ENCODE results near the gene MARCHF7.
"Not testable (repeated sequence)": the region's sequence is repeated elsewhere in the genome, so short reads cannot be mapped to it uniquely, and the experiment has no call there.

Gene MARCHF7

DNA sequence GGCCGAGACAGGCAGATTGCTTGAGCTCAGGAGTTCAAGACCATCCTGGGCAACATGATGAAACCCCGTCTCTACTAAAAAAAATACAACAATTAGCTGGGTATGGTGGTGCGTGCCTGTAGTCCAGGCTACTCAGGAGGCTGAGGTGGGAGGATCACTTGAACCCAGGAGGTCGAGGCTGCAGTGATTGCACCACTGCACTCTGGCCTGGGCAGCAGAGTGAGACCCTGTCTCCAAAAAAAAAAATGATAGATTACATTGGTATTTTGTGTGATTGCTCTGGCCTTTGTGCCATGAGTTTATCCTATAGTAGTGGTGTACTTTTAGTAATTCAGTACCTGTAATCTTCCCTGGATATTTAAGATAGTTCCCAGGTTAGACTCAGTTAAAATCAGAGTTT is 4.1 kb downstream of the MARCHF7 start:
- DNase-seq, result not testable (repeated sequence)

DNA sequence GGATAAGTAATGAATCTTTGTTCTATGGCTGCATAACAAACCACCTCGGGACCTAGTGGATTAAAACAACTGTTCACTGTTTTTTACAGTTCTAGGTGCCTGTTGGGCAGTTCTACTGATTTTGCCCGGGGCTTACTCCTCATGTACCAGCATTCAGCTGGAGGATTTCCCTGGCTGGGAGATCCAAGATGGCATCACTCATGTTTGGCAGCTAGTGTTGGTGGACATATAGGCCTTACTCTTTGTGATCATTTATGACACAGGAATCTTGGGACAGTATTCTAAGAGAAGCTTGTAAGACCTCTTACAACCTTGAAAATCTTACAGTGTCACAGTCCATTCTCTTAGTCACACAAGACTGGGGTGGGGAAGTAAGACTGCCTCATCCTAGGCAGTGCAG is 4.6 kb downstream of the MARCHF7 start:
- no peak for DNase-seq

DNA sequence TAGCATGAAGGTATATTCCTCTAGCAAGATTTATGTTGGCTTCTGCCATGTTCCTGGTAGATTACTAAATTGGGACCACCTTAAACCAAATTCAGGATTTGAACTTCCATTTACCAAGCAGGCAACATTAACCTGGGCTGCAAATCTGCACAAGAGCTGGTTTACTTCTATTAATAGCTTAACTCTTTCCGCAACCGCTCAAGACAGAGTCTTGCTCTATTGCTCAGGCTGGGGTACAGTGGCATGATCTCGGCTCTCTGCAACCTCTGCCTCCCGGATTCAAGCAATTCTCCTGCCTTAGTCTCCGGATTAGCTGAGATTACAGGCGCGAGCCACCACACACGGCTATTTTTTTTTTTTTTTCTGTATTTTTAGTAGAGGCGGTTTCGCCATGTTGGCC is 8.4 kb downstream of the MARCHF7 start:
- no peak for DNase-seq

DNA sequence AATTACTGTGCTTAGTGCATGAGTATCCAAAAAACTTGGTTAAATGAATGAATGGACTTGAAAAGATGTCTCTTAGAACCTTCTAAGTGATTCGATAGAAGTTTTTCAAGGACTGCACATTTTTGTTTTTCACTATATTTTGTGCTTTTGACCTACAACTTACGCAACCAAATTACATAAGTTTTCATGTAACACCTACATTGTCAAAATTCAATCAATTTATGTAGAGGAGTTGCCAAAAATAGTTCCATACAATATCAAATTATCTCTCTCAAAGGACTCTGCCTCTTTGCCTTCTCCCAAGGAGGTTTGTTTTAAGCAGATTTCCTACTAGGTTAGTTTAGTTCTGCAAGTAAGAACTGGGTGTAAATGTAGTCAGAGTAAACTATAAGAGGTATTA is 10.3 kb downstream of the MARCHF7 start:
- DNase-seq, result no peak

DNA sequence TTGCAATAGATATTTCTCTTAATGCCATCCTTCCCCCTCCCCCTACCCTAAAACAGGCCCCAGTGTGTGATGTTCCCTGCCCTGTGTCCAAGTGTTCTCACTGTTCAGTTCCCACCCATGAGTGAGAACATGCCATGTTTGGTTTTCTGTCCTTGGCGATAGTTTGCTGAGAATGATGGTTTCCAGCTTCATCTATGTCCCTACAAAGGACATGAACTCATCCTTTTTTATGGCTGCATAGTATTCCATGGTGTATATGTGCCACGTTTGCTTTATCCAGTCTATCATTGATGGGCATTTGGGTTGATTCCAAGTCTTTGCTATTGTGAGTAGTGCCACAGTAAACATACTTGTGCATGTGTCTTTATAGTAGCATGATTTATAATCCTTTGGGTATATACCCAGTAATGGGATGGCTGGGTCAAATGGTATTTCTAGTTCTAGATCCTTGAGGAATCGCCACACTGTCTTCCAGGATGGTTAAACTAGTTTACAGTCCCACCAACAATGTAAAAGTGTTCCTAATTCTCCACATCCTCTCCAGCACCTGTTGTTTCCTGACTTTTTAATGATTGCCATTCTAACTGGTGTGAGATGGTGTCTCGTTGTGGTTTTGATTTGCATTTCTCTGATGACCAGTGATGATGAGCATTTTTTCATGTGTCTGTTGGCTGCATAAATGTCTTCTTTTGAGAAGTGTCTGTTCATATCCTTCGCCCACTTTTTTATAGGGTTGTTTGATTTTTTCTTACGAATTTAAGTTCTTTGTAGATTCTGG is 12.7 kb downstream of the MARCHF7 start:
- not testable (repeated sequence) for DNase-seq

DNA sequence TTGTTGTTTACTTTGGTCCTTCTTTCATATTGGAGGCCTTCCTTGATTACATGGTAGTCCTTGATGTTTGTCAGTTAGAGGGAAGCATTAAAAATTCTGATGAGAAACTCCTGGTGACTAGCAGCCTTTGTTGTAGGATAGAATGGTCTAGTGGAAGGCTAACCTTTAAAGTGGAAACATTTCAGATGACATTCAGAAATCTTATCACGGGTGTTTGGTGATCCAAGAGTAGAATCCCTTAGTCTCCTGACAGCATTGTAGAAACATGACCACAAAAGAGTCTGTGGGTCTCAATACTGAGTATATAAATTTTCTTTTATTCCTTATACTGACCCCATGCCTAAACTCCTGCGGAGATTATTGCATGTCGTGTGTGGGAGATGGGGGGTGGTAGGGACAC is 13.4 kb downstream of the MARCHF7 start:
- DNase-seq, result no peak

DNA sequence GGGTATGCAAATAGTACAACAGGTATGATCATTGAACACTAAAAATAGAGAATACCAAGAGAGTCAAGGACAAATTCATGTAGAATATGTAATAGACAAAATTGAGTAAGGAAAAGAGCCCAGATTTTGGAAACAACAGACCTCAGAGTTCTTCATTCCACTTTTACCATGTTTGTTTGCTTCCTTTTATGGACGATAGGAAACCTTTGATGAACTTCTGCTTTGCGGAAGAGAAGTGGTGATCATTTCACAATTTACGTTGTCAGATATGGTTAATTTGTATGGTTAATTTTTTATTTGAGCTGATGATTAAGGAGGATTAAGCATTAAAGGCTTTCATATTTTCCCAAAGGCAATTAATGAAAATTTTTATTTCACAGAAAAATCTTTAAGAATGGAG is 16.3 kb downstream of the MARCHF7 start:
- no peak for DNase-seq

DNA sequence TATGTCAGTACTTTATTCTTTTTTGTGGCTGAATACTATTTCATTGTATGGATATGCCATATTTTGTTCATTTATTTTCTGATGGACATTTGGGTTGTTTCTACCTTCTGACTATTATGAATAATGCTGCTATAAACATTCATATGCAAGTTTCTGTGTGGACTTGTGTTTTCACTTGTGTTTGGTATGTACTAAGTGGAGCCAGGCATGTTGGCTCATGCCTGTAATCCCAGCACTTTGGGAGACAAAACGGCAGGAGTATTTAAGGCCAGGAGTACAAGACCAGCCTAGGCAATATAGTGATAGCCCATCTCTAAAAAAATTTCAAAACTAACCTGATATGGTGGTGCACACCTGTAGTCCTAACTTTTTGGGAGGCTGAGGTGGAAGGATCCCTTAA is 23.3 kb downstream of the MARCHF7 start:
- no peak for DNase-seq

DNA sequence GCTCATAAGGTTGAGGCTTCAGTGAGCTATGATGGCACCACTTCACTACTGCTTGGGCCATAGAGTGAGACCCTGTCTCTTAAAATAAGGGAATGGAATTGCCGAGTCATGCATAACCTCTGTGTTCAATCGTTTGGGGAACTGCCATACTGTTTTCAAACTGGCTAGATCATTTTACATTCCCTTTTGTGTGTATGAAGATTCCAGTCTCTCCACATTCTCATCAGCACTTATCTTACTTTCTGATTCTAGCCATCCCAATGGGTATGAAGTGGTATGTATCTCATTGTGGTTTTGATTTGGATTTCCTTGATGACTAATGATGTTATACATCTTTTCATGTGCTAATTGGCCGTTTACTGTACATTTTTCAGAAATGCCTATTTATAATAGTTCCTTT is 23.7 kb downstream of the MARCHF7 start:
- DNase-seq, result no peak

DNA sequence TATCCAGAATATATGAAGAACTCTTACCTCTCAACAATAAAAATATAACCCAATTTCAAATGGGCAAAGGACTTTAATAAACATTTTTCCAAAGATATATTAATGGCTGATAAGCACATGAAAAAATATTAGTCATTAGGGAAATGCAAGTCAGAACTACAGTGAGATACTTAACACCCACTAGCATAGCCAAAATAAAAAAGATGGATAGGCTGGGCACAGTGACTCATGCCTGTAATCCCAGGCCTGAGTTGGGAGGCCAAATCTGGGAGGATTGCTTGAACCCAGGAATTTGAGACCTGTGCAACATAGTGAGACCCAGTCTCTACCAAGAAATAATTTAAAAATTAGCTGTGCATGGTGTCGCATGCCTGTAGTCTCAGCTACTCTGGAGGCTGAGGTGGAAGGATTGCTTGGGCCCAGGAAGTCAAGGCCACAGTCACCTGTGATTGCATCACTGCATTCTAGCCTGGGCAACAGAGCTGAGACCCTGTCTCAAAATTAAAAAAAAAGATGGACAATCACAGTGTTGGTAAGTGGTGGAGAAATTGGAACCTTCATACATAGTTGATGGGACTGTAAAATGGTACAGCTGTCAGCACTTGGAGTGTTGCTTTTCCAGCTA is 25.1 kb downstream of the MARCHF7 start:
- DNase-seq, result no peak

DNA sequence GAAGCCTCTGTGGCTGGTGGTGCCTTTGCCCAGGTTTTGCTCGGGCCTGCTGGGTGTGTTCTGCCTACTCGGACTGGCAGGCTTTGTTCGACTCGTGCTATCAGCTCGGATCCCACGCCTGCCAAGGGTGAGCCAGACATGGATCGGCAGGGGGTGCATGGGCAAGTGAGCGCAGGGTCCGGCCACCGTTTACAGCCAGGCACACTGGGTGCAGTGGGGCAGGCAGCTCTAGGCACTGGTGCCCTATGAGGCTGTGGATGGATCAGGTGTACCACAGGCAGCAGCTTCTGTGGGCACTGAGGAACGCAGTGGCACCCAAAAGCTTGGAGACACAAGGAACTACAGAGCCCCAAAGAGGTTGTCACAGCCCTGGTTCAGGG is 25.6 kb downstream of the MARCHF7 start:
- no peak for DNase-seq

DNA sequence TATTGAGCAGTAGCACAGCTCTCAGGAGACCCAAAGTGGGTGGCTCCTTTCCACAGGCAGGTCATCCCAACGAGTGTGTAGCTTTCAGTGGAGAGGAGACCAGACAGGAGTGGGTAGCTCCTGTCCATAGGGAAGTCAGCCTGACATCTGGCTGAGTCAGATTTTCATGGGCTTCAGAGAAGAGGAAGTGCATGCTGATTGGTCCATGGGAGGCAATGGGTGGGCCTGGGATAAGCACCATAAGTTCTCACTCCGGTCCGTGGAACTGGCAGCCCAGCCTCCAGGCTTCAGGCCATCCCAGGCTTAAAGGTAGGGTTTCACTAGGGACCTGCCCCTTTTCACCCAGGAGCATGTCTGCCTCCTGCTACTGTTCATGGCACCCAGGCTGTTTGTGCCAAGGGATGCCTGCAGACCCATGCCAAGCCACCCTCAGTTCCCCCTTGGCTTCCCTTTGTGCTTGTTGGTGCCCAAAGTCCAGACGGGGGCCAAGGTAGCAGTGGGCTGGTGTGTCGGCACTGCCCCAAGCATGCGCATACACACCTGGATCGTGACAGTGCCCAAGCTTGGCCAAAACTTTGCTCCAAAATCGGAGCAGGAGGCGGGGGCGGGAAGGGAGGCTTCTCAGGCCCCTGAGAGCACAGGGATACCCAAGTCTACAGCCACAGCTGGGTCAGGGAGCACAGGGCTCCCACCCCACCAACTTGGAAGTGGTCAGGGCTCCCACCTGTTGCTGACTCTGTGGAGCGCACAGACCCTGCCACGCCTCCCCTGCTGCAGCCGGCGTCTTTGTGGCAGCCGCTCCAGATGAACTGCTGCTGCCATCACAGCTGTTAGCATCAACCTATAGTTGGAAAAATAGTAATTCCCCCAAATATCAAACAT is 26.4 kb downstream of the MARCHF7 start:
- DNase-seq, result no peak

DNA sequence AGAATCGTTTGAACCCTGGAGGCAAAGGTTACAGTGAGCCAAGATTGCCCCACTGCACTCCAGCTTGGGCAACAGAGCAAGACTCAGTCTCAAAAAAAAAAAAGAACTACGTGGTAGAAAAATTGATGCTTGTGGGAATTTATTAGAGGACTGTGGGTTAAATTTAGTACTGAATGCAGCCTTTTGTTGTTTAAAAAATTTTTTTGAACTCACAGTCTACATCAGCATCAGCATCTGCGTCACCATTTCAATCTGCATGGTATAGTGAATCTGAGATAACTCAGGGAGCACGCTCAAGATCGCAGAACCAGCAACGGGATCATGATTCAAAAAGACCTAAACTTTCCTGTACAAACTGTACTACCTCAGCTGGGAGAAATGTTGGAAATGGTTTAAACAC is 30.5 kb downstream of the MARCHF7 start:
- DNase-seq, result no peak

DNA sequence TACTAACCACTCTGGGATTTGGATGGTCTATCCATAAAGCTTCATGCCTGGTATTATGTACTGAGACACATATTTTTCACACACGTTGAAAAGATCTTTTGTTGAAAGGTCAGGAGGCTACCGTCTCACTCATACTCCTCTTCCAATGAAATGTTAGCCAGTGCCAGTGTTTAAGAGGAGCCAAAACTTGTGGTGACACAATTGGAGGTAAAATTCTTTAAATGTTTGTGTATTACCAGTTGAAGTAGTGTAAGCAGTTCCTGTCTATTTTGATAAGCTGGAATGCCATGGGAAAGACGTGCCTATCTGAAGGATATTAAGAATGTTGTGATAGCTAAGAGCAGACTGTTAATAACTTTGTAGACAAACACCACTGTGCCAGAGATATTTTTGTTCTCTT is 32.1 kb downstream of the MARCHF7 start:
- DNase-seq, result no peak

DNA sequence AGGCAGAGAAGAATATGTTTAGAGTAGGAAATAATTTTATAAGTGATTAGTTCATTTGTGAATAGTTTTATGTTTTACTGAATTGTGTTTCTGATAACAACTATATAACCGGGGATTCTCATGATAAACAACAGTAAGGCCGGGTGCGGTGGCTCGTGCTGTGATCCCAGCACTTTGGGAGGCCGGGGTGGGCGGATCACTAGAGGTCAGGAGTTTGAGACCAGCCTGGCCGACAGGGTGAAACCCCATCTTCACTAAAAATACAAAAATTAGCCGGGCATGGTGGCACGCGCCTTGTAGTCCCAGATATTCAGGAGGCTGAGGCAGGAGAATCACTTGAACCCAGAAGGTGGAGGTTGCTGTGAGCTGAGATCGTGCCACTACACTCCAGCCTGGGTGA is 32.9 kb downstream of the MARCHF7 start:
- DNase-seq, result not testable (repeated sequence)

DNA sequence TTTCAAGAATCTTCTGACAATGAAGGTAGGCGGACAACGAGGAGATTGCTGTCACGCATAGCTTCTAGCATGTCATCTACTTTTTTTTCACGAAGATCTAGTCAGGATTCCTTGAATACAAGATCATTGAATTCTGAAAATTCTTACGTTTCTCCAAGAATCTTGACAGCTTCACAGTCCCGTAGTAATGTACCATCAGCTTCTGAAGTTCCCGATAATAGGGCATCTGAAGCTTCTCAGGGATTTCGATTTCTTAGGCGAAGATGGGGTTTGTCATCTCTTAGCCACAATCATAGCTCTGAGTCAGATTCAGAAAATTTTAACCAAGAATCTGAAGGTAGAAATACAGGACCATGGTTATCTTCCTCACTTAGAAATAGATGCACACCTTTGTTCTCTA is 35.8 kb downstream of the MARCHF7 start:
- no peak for DNase-seq

DNA sequence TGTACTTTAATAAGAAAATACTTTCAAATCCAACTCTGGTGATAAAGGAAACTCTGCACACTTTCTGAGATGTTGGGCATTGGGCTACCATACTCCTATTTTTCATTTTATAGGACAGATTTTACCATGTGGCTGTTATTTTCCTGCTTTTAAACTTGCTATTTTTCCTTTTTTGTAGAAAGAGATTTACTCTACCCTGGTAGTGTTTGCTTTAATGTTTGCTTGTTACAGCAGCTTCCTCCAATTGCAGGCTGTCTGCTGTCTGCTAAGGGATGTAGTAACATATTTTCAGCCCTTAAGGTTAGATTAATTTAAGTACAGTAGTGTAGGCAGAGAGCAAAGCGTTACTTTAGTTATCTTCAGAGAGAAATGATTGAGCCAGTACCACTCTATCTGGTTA is 38.6 kb downstream of the MARCHF7 start:
- no peak for DNase-seq

DNA sequence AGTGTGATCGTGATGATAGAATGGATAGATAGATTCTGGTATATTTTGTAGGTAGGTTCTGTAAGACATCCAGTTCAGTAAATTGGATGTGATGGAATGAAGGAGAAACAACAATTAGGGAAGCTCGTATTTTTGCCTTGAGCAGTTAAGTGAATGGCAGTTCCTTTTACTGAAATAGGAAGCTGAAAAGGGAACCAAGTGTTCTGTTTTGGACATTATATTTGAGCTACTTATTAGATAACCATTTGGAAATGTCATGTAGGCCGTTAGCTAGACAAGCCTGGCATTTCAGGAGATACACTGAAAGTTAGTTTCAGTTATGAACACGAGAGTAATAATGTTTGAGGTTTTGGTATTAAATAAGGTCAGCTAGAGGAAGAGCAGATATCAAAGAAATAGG is 41.5 kb downstream of the MARCHF7 start:
- no peak for DNase-seq

DNA sequence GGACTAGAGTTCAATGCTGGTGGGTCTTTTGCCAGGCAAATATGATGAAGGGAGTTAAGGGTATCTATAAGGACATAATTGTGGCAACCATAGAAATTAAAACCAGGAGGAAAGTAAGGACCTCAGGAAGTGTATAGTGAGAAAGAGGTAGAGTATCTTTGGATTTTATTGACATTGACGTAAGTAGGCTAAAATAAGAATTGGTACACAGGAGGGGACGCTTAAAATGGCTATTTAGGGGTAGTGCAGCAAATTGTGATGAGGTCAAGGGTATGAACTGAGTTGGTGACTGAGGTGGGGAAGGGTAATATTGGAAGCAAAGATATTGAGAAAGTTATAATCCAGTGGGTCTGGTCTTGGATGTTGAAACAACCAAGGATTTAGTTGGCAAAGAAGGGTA is 42.7 kb downstream of the MARCHF7 start:
- no peak for DNase-seq

DNA sequence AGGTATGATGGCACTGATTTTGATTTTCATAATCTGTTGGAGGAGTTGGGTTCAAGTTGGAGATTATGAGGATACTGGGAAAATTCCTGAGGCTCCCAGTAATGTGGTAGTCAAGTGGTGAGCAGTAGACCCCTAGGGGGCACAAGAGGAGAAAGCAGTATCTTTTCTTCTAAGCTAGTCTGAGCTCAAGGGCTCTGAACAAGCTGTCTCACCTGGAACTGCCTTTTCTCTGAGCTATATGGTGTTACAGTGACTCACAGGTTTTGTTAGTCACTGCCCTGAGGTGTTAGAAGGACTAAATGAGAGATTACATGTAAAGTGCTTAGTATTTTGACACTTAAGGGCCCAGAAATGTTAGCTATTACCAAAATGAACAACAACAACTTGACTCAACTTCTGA is 43.5 kb downstream of the MARCHF7 start:
- no peak for DNase-seq

DNA sequence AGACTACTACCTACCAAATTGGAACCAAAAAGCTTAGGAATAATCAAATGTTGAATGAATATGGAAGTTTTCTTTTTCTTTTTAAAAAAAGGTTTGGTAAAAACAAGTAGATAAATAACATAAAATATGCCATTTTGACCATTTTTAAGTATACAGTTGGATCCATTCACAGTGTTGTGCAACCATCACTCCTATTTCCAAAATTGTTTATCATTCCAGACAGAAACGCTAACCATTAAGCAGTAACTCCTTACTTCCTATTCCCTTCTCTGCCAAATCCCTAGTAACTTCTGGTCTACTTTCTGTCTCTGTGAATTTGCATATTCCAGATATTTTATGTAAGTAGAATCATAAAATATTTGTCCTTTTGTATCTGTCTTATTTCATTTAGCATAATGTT is 45.9 kb downstream of the MARCHF7 start:
- no peak for DNase-seq

DNA sequence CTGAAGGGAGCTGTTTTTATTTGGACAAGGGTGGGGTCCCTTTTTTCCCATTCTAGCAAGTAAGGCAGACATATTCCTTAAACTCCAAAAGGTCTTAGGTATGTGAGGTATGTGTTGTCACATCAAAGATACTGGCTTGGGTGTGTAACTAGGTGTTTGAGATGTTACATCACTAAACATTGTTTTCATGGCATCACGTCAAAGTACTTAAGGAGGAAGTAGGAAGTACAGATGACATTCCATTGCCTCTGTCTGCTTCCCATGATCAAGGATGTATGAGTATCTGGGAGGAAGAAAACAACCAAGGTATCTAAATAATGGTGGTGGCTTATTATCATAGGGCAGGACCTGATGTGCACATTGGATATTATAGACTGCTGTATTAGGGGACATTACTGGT is 46.4 kb downstream of the MARCHF7 start:
- no peak for DNase-seq

DNA sequence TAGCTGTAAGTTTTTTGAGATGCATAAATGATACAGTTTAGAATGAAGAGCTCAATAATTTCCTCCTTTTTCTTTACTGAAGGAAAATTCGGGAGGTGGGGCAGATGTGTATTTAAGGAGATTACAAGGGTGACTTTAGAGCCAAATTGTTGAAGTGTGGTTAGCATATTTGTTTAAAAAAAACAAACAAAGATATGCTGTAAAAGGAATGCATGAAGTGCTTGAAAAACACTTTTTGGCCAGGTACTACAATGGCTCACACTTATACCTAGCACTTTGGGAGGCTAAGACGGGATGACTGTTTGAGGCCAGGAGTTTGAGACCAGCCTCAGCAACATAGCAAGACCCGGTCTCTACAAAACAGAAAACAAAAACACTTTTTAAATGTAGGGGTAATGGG is 47.3 kb downstream of the MARCHF7 start:
- no peak for DNase-seq

Data from hypothalamus (tissue), 51 donors.